ENCODE results near the gene S100G.
A peak's percentile ranks its signal among the peaks of the same experiment; 100 is the strongest.

S100G gene

GRCh38 chrX:16651391-16652024, 1.6 kb downstream of the S100G start:
- no peak for DNase-seq

GRCh38 chrX:16653424-16653823, 3.5 kb downstream of the S100G start:
- DNase-seq: no peak

- no peak for DNase-seq
Observed at GRCh38 chrX:16654093-16654492, 4.1 kb downstream of the S100G start.

- no peak for DNase-seq
Observed at GRCh38 chrX:16658284-16658683, 8.3 kb downstream of the S100G start.

- no peak for DNase-seq
Observed at GRCh38 chrX:16659321-16659720, 9.4 kb downstream of the S100G start.

- DNase-seq: no peak
Observed at GRCh38 chrX:16661495-16661894, 11.5 kb downstream of the S100G start.

GRCh38 chrX:16662402-16662801, 12.4 kb downstream of the S100G start:
- no peak for DNase-seq

GRCh38 chrX:16664074-16664473, 14.1 kb downstream of the S100G start:
- DNase-seq: no peak

- DNase-seq: no peak
Observed at GRCh38 chrX:16664626-16665025, 14.7 kb downstream of the S100G start.

GRCh38 chrX:16665089-16665488, 15.1 kb downstream of the S100G start:
- DNase-seq: no peak

- no peak for DNase-seq
Observed at GRCh38 chrX:16666541-16666940, 16.6 kb downstream of the S100G start.

- peak; percentile 7 for DNase-seq
Observed at GRCh38 chrX:16671005-16671404, 21.0 kb downstream of the S100G start.

GRCh38 chrX:16678689-16679088, 28.7 kb downstream of the S100G start:
- no peak for DNase-seq

- DNase-seq: no peak
Observed at GRCh38 chrX:16683007-16683664, 33.2 kb downstream of the S100G start.

- no peak for DNase-seq
Observed at GRCh38 chrX:16687514-16687913, 37.6 kb downstream of the S100G start.

GRCh38 chrX:16695079-16695676, 45.2 kb downstream of the S100G start:
- DNase-seq: peak; percentile 66

GRCh38 chrX:16696956-16697355, 47.0 kb downstream of the S100G start:
- no peak for DNase-seq

- DNase-seq: no peak
Observed at GRCh38 chrX:16699389-16699788, 49.4 kb downstream of the S100G start.

- no peak for DNase-seq
Observed at GRCh38 chrX:16700734-16701133, 50.8 kb downstream of the S100G start.

GRCh38 chrX:16702700-16703599, 53.0 kb downstream of the S100G start:
- no peak for DNase-seq
